ENCODE data around the gene UBE2J2.

GRCh38 chr1:1293263-1294249 is 19.9 kb upstream of the UBE2J2 start:
- TF ChIP-seq POLR2A (IDR thresholded peaks at IDR 0.05; ENCODE audit: low read depth, low read length) (no peak), CTCF (IDR thresholded peaks at IDR 0.05; ENCODE audit: extremely low read depth in 1 of 2, insufficient read depth in 1 of 2, low read depth in 1 of 2, low read length in 2 of 2) (no peak), POLR2AphosphoS5 (IDR thresholded peaks at IDR 0.05; ENCODE audit: insufficient read depth, low read depth, low read length) (no peak), FOS (IDR thresholded peaks at IDR 0.05; ENCODE audit: borderline replicate concordance, insufficient read depth, low read length) (no peak), EZH2 (IDR thresholded peaks at IDR 0.05; ENCODE audit: borderline replicate concordance, low read depth, low read length, severe bottlenecking) (no peak), JUN (IDR thresholded peaks at IDR 0.05; ENCODE audit: borderline replicate concordance, insufficient read depth, insufficient read length, low read depth) (no peak), MYC (IDR thresholded peaks at IDR 0.05; ENCODE audit: low read depth, low read length) (no peak)
